ENCODE measurements around the gene RPS27. TPM values are rescaled to one million over a fixed set of nuclear protein-coding genes. Genes with fewer than 3 reads are reported as not detected.
A peak's percentile ranks its signal among the peaks of the same experiment; 100 is the strongest.

RPS27 gene
- polyA plus RNA-seq, 2 of the 4 experiments (the other 2 are of a cell fraction) = 4,831 to 5,586 TPM

GRCh38 chr1:153957744-153958110 is 32.8 kb upstream of the RPS27 start (continued):
- no peak for TF ChIP-seq FOSL2 (IDR thresholded peaks at IDR 0.05)
- TF ChIP-seq FOSL2 (CRISPR knock-in tag; IDR thresholded peaks at IDR 0.05) = no peak
- no peak for TF ChIP-seq ZFP36 (IDR thresholded peaks at IDR 0.05; ENCODE audit: borderline replicate concordance, partially characterized antibody)
- no peak for TF ChIP-seq KDM1A (IDR thresholded peaks at IDR 0.05; ENCODE audit: low read depth)

- ATAC-seq = peak; percentile 85 to 90
- POLR2A ChIA-PET = interaction anchor here (0.5 to 2.4 kb wide), 6 partner anchors 9 to 36 kb away, joined by 3 to 12 read pairs (median 4); partner anchors contain the start of genes CREB3L4, GATAD2B, JTB and RPS27
- Histone ChIP-seq H3K4me3 (peak within 1 kb of the TSS; percentile 94), H3K9me3 (no peaks in the 10 kb centered on the region), H3K4me1 (peaks cover 32% of the 10 kb centered on the region), H3K27ac (peak within 1 kb of the TSS; percentile 92 to 95), H3K4me2 (peak within 1 kb of the TSS; percentile 90)
- FAIRE-seq = peak; percentile 13
- peak; percentile 98 to 99 for DNase-seq (ENCODE audit: low read depth in 1 of 2, low spot score in 1 of 2)
- CTCF ChIA-PET = interaction anchor here (0.8 to 7.5 kb wide), 5 partner anchors 9 to 161 kb away, joined by 3 to 75 read pairs (median 5); partner anchors contain the start of genes CREB3L4, DENND4B and RAB13
- WGBS (ENCODE audit: missing lambda C conversion rate) = 2% methylated on average over 24 of the region's 75 CpGs
- no peak for TF ChIP-seq E2F6 (IDR thresholded peaks at IDR 0.05; ENCODE audit: borderline replicate concordance, low read depth)
- TF ChIP-seq RNF2 (IDR thresholded peaks at IDR 0.05; ENCODE audit: borderline replicate concordance, low read depth) = no peak
- 0 out of 5 replicates have a peak, but pooled peaks of 1 of the 2 experiments have one; percentile 13 for TF ChIP-seq RAD21 (conservative IDR thresholded peaks at IDR 0.05 in 1 of 2, IDR thresholded peaks at IDR 0.05 in 1 of 2)
- TF ChIP-seq SREBF2 (IDR thresholded peaks at IDR 0.05) = no peak
- no peak for TF ChIP-seq CHD2 (IDR thresholded peaks at IDR 0.05; ENCODE audit: low read length, partially characterized antibody)
- TF ChIP-seq MYC (IDR thresholded peaks at IDR 0.05; ENCODE audit: borderline replicate concordance, low read length) = 0 out of 2 replicates have a peak, but pooled peaks have one; percentile 35
- TF ChIP-seq MAZ (IDR thresholded peaks at IDR 0.05; ENCODE audit: borderline replicate concordance, low read depth, low read length) = no peak
- no peak for TF ChIP-seq KDM1A (IDR thresholded peaks at IDR 0.05; ENCODE audit: low read depth)
- 0 out of 2 replicates have a peak, but pooled peaks have one; percentile 37 for TF ChIP-seq HOXB5 (CRISPR knock-in tag; IDR thresholded peaks at IDR 0.05)
- no peak for TF ChIP-seq NR3C1 (IDR thresholded peaks at IDR 0.05)
- TF ChIP-seq HMGXB4 (CRISPR knock-in tag; IDR thresholded peaks at IDR 0.05; ENCODE audit: borderline replicate concordance) = no peak
- TF ChIP-seq EP300 (IDR thresholded peaks at IDR 0.05) = no peak
- no peak for TF ChIP-seq HEYL (CRISPR knock-in tag; IDR thresholded peaks at IDR 0.05)
- TF ChIP-seq HOXA7 (CRISPR knock-in tag; IDR thresholded peaks at IDR 0.05) = no peak
- TF ChIP-seq CBX2 (IDR thresholded peaks at IDR 0.05; ENCODE audit: borderline replicate concordance, low read depth) = no peak
- TF ChIP-seq MAFK (IDR thresholded peaks at IDR 0.05; ENCODE audit: partially characterized antibody) = no peak
- peak; percentile 47 for TF ChIP-seq POLR2A (IDR thresholded peaks at IDR 0.05; ENCODE audit: low read length)
- TF ChIP-seq BHLHE40 (IDR thresholded peaks at IDR 0.05; ENCODE audit: low read depth, low read length) = no peak
- no peak for TF ChIP-seq CEBPB (IDR thresholded peaks at IDR 0.05)
- no peak for TF ChIP-seq USF2 (IDR thresholded peaks at IDR 0.05)
- no peak for TF ChIP-seq ZFP36 (IDR thresholded peaks at IDR 0.05; ENCODE audit: borderline replicate concordance, partially characterized antibody)
- TF ChIP-seq CTCF (IDR thresholded peaks at IDR 0.05) = no peak
- TF ChIP-seq ESRRA (IDR thresholded peaks at IDR 0.05; ENCODE audit: borderline replicate concordance, low read length) = no peak
- TF ChIP-seq CBX8 (IDR thresholded peaks at IDR 0.05) = no peak
- no peak for TF ChIP-seq JUNB (IDR thresholded peaks at IDR 0.05)
- no peak; the same call in 1 of the 2 replicates for TF ChIP-seq REST (IDR thresholded peaks at IDR 0.05)
- TF ChIP-seq PHF8 (IDR thresholded peaks at IDR 0.05; ENCODE audit: borderline replicate concordance, low read depth) = peak; percentile 77
Observed at GRCh38 chr1:153958111-153958960, 32.2 kb upstream of the RPS27 start, which contains the start of gene CRTC2. Gene CRTC2 (minus strand): TSS chr1:153958612. CDS start chr1:153958497, 115 bp downstream.
